GM21381 (cell line): ENCODE results near the gene PARP14.
A peak's percentile ranks its signal among the peaks of the same experiment; 100 is the strongest.
"Not testable (repeated sequence)": the region's sequence is repeated elsewhere in the genome, so short reads cannot be mapped to it uniquely, and the experiment has no call there.

Experiments used
- ATAC-seq: cut with Tn5 transposase; IDR thresholded peaks from one replicate; pipeline ENCODE4 v1.9.1; 2021; ENCODE audit warnings: mild to moderate bottlenecking, moderate library complexity; ENCODE audit not compliant: unreplicated experiment

The PARP14 gene

GRCh38 chr3:122714273-122714672 is 33.6 kb downstream of the PARP14 start:
- no peak for ATAC-seq

DNA sequence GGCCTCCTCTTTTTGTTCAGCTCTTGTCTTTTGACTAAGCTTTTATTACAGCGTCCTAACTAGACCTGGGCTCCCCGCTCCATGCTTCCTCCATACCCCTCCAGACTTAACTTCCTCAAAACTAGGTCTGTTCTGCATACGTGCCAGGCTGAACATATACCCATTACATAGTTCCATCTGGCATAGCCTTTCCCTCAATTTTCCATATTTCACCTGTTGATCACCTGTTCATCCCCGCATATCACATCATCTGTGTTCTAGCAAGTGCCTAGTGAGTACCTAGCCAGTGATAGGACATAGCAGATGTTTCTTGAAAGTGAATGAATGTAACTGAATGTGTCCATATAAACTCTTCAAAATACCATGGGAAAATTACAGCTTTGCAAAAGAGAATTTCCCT is 36.0 kb downstream of the PARP14 start:
- no peak for ATAC-seq

GRCh38 chr3:122719273-122719921 is 38.8 kb downstream of the PARP14 start:
- no peak for ATAC-seq

DNA sequence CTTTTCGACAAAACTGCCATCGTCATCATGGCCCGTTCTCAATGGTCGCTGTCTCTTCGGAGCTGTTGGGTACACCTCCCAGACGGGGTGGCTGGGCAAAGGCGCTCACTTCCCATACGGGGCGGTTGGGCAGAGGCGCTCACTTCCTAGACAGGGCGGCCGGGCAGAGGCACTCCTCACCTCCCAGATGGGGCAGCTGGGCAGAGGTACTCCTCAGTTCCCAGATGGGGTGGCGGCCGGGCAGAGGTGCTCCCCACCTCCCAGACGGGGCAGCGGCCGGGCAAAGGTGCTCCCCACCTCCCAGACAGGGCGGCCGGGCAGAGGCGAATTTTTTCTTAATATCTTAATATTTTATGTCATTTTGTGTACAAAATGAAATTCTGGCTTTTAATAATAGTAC is 44.5 kb downstream of the PARP14 start:
- ATAC-seq: no peak

DNA sequence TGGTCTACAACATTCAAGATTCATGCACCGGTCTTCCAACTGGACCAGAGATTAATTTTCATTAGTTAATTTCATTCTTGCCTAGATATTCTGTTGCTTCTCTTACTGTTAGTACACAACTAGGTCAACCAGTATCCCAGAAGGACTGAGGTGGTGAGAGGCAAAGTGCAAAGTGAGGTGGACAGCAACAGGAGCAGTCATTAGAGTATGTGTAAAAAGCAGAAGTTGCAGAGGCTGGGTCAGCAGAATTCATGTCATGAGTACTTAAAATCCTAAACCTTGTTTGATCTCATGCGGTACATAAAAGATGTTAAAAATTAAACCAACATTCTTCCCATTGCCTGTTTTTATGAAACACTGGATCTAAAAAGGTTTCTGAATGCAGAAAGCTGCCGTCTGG is 46.7 kb downstream of the PARP14 start:
- no peak for ATAC-seq

DNA sequence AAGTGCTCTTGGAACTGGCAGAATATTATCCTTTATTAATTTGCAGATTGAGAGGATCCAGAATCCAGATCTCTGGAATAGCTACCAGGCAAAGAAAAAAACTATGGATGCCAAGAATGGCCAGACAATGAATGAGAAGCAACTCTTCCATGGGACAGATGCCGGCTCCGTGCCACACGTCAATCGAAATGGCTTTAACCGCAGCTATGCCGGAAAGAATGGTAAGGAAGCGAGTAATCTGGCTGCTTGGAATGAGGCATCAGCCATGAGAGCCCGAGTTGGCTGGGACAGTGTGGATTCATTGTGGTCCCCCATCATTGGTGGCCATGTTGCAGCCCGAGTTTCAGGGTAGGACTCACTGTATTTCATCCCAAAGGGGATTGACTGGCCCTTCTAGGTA is 47.1 kb downstream of the PARP14 start:
- ATAC-seq: no peak

DNA sequence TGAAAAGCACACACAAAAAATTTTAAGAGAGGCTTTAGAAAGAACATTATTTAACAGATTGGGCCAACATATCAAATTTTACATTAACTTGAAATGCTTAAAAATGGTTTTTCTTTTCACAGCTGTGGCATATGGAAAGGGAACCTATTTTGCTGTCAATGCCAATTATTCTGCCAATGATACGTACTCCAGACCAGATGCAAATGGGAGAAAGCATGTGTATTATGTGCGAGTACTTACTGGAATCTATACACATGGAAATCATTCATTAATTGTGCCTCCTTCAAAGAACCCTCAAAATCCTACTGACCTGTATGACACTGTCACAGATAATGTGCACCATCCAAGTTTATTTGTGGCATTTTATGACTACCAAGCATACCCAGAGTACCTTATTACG is 47.5 kb downstream of the PARP14 start:
- no peak for ATAC-seq

GRCh38 chr3:122728756-122729514 is 48.3 kb downstream of the PARP14 start:
- ATAC-seq: no peak

GRCh38 chr3:122730240-122730639 is 49.6 kb downstream of the PARP14 start:
- ATAC-seq: no peak

DNA sequence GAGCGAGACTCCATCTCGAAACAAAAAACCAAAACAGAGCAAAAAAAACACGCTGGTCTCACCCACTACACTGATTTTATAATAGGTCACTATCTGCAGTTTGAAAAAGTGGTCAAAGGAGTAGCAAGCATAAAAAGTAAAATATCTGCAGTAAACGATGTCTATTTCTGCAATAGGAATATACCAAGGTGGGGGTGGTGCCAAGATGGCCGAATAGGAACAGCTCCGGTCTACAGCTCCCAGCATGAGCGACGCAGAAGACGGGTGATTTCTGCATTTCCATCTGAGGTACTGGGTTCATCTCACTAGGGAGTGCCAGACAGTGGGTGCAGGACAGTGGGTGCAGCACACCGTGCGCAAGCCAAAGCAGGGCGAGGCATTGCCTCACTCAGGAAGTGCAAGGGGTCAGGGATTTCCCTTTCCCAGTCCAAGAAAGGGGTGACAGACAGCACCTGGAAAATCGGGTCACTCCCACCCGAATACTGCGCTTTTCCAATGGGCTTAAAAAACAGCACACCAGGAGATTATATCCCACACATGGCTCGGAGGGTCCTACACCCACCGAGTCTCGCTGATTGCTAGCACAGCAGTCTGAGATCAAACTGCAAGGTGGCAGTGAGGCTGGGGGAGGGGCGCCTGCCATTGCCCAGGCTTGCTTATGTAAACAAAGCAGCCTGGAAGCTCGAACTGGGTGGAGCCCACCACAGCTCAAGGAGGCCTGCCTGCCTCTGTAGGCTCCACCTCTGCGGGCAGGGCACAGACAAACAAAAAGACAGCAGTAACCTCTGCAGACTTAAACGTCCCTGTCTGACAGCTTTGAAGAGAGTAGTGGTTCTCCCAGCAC is 52.3 kb downstream of the PARP14 start:
- not testable (repeated sequence) for ATAC-seq

- no peak for ATAC-seq
Observed at GRCh38 chr3:122739172-122739571, 58.5 kb downstream of the PARP14 start.

DNA sequence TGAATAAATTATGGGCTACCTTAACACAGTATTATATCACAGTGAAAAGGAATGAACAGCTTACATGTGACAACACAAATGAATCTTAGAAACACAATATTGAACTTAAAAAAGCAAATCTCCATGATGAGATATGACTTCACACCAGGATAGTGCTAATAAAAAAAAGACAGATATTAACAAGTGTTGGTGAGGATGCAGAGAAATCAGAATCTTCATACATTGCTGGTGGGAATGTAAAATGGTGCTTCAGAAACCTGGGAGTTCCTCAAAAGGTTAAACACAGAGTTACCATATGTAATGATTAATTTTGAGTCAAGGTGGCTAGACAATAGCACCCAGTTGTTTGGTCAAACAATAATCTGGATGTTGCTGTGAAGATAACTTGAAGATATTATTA is 61.6 kb downstream of the PARP14 start:
- ATAC-seq: no peak

DNA sequence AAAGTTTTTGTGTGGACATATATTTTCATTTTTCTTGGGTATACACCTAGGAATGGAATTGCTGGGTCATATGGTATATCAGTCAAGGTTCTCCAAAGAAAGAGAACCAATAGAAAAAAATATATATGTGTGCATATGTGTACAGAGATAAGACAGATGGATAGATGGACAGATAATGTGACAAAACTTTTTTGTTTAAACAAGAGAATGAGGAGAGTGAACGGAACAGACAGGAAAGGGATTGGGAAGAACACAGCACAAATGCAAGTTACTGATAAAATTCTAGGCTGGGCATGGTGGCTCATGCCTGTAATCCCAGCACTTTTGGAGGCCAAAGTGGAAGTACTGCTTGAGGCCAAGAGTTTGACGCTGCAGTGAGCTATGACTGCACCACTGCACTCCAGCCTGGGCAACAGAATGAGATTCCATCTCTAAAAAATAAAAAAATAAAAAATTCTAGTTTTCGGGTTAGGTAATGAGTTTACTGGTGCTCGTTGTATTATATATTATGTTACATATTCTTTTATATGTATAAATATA is 63.0 kb downstream of the PARP14 start:
- no peak for ATAC-seq

DNA sequence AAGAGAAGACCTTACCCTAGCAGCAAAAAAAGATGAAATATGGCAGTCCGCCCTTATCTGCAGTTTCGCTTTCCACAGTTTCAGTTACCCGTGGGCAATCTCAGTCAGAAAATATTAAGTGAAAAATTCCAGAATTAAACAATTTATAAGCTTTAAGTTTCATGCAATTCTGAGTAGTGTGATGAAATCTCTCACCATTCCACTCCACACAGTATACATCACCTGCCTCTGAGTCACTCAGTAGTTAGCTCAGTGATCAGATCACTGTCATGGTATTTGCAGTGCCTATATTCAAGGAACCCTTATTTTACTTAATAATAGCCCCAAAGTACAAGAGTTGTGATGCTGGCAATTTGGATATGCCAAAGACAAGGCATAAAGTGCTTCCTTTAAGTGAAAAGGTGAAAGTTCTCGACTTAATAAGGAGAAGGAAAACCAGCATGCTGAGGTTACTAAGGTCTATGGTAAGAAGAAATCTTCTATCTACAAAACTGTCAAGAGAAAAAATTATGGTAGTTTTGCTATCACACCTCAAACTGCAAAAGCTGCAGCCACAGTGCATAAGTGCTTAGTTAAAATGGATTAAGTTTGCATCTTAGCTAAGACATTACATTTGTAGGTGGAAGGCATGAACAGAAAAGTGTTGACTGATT is 64.9 kb downstream of the PARP14 start:
- no peak for ATAC-seq

DNA sequence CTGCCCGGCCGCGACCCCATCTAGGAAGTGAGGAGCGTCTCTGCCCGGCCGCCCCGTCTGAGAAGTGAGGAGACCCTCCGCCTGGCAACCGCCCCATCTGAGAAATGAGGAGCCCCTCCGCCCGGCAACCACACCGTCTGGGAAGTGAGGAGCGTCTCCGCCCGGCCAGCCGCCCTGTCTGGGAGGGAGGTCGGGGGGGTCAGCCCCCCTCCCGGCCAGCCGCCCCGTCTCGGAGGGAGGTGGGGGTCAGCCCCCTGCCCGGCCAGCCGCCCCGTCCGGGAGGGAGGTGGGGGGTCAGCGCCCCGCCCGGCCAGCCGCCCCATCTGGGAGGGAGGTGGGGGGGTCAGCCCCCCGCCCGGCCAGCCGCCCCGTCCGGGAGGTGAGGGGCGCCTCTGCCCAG is 66.7 kb downstream of the PARP14 start:
- ATAC-seq: not testable (repeated sequence)

GRCh38 chr3:122748347-122748746 is 67.7 kb downstream of the PARP14 start:
- ATAC-seq: no peak

DNA sequence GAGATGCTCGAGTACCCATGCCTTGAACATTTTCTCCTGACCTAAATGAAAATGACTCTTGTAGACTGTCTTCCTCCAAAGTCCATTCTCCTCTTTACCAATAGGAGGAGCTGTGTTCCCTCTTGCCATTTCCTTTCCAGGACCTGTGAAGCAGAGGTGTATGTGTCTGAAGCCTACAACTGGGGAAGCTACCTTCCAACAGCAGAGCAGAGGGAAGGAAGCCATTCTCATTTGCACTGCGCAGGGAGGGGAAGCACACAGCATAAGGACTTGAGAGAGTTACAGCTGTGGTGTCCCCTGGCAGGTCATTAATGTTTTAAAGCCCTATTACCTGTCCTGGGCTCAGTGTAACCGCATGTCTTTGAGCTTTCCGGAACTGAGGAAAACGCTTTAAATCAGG is 74.3 kb downstream of the PARP14 start:
- peak; percentile 51 for ATAC-seq

DNA sequence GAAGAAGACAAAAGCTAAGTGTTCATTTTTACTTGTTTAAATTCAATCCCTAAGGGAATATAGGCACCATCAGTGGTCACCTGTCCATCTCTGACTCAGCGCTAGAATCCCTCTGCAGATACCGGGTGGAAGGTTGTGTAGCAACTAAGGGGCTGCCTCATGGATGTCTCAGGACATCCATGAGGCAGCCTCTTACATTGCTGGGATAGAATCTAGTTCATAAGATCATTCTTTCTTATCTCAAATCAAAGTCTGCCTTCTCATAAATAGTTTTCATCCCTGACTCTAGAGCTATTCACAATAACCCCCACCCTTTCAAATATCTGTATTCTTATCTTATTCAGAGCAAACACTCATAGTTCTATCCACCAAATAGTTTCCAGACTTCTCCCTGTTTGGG is 74.9 kb downstream of the PARP14 start:
- ATAC-seq: no peak

- no peak for ATAC-seq
Observed at GRCh38 chr3:122758877-122759560, 78.4 kb downstream of the PARP14 start.
